Measurements from ENCODE around the gene HCN3. TPM values are rescaled to one million over a fixed set of nuclear protein-coding genes. Genes with fewer than 3 reads are reported as not detected.

Gene HCN3
- total RNA-seq, 1 experiment from 2014 or later, result 5.4 TPM

DNA sequence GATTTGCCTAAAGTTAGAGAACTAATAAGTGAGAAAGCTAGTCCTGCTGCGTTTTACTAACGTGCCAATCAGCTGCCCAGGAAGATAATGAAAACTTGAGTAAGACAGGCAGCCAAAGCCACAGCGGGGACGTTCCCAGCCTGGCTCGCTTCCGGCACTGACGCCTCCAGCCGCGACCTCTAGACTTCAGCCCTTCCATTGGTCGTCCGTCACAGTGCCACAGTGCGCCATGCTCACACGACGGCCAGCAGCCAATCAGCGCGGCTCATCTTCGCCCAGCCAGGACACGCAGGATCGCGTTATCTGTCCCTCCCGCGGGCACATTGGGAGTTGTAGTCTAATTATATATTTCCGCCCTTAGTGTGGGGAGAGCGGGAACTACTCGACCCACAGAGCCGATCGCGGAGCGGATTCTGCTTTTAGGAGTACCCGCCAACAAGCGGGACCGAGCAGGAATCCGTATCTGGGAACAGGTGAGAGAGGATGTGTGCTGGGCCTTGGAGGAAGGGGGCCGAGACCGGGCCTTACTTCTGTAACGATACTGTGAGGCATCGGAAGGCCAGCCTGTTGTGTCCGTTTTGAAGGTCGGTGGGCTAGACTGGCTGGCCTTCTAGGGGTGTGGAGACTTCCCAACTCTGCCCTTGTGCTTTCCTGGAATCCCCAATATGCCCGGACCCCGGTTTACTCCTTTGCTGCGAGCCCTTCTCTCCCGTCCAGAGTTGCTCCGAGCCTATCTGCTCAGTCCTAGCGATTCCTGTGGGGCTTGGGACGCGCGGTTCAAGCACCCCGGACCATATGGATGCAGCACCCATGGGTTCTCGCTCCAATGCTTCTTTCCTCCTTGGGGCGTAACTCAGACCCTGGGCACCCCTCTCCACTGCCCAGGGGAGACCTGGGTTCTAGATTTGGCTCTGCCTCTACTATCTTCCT lies 31.5 kb downstream of the HCN3 start, which contains the start of gene FDPS:
Gene FDPS, plus strand, starts transcription at position 374 of the 930 bp plus-strand sequence. CDS start 924 bp downstream, outside the sequence.
- Histone ChIP-seq H3T11ph (ENCODE audit: low read length) (no peak within 1 kb of the TSS), H2BK15ac (ENCODE audit: low read depth, low read length) (no peak within 1 kb of the TSS), H3K4me2 (ENCODE audit: insufficient read depth, insufficient read length, low read length) (peak within 1 kb of the TSS; percentile 94), H2AFZ (ENCODE audit: low read length) (no peak within 1 kb of the TSS), H2BK5ac (ENCODE audit: insufficient read length, low read length) (no peak within 1 kb of the TSS), H3K27ac (ENCODE audit: insufficient read length, low read depth, low read length) (peak within 1 kb of the TSS; percentile 84), H3K27me3 (ENCODE audit: insufficient read depth, low read length) (no peaks in the 10 kb centered on the region), H4K8ac (replicated peaks; ENCODE audit: insufficient read length, low read depth, low read length) (no peak within 1 kb of the TSS), H2AK5ac (ENCODE audit: insufficient read length, low read length) (no peak within 1 kb of the TSS), H3K9ac (ENCODE audit: extremely low read depth, insufficient read length, low read length) (peak within 1 kb of the TSS; percentile 83), H3K4ac (ENCODE audit: low read depth, low read length) (no peak within 1 kb of the TSS), H3K23me2 (ENCODE audit: insufficient read length, low read depth, low read length, poor library complexity, severe bottlenecking) (peaks cover 10% of the 10 kb centered on the region), H3K9me3 (ENCODE audit: control insufficient read depth, low read depth, low read length) (no peaks in the 10 kb centered on the region), H3K79me1 (ENCODE audit: insufficient read depth, low read depth, low read length, poor library complexity, severe bottlenecking) (peaks cover 5% of the 10 kb centered on the region), H3K79me2 (ENCODE audit: insufficient read depth, low read length) (peaks cover 10% of the 10 kb centered on the region; the same call in 1 of the 2 replicates), H3K4me1 (ENCODE audit: insufficient read depth, low read length) (peaks cover 3% of the 10 kb centered on the region; the same call in 1 of the 2 replicates), H3K18ac (ENCODE audit: insufficient read length, low read depth, low read length) (peak within 1 kb of the TSS; percentile 60), H2BK120ac (ENCODE audit: low read depth, low read length, poor library complexity, severe bottlenecking) (no peak within 1 kb of the TSS), H4K91ac (ENCODE audit: insufficient read length, low read depth, low read length) (no peak within 1 kb of the TSS), H3K14ac (ENCODE audit: insufficient read depth, low read length) (no peak within 1 kb of the TSS; the same call in 1 of the 2 replicates), H2BK20ac (ENCODE audit: low read depth, low read length, poor library complexity, severe bottlenecking) (no peak within 1 kb of the TSS), H3K56ac (ENCODE audit: insufficient read length, low read depth, low read length) (no peak within 1 kb of the TSS), H3K23ac (ENCODE audit: insufficient read length, low read depth, low read length) (no peak within 1 kb of the TSS), H4K20me1 (ENCODE audit: control insufficient read depth, insufficient read depth, insufficient read length) (no peaks in the 10 kb centered on the region), H4K5ac (ENCODE audit: insufficient read length, low read depth, low read length) (no peak within 1 kb of the TSS), H2BK12ac (ENCODE audit: insufficient read length, low read depth, low read length) (no peak within 1 kb of the TSS)
- peak; percentile 99 for DNase-seq
- no CpG with 5 or more reads among the region's 51 CpGs for WGBS (ENCODE audit: extremely low coverage, insufficient read length, low lambda C conversion rate)
- Mint-ChIP-seq H3K4me1 (peaks cover 13 to 24% of the 10 kb centered on the region in 2 experiments), H3K9me3 (no peaks in the 10 kb centered on the region), H3K27me3 (ENCODE audit: low read depth) (no peaks in the 10 kb centered on the region), H3K36me3 (ENCODE audit: insufficient read depth in 1 of 3, low read depth in 3 of 3) (peaks cover 30 to 38% (median 36%) of the 10 kb centered on the region in 3 experiments; a peak in 6 of 7 replicates), H3K27ac (peak within 1 kb of the TSS; percentile 98 to 99 (median 99)), H3K4me3 (peak within 1 kb of the TSS; percentile 95 to 98)
- TF ChIP-seq CTCF (conservative IDR thresholded peaks at IDR 0.05), result no peak

All from H9 (cell line).